Bronchial epithelial cell (primary cell): ENCODE results near the gene MACC1. TPM values are rescaled to one million over a fixed set of nuclear protein-coding genes. Genes with fewer than 3 reads are reported as not detected.

Source experiments
- DNase-seq: peaks from one replicate; pipeline ENCODE4 v3.0.0-alpha.2; 2010; ENCODE audit warnings: low read depth
- FAIRE-seq: peaks from 2 replicates; lab custom pipeline; 2011; peaks lifted over from hg19 to GRCh38; lab: Jason Lieb, UNC
- H3K27me3 ChIP-seq: 2 replicates; pipeline ENCODE4 v1.5.1; 2011; ENCODE audit warnings: low read length; ENCODE audit not compliant: control insufficient read depth, insufficient read depth
- H3K36me3 ChIP-seq: 2 replicates; pipeline ENCODE4 v1.5.1; 2011; ENCODE audit warnings: low read length; ENCODE audit not compliant: control insufficient read depth, insufficient read depth
- H3K4me3 ChIP-seq: 2 replicates; pipeline ENCODE4 v1.5.1; 2011; ENCODE audit warnings: mild to moderate bottlenecking, low read depth, low read length, control low read depth
- total RNA-seq: library from RNA; depleted of rRNA; stranded (reverse); fragments of >200 nt; gene quantifications from 2 replicates; pipeline ENCODE4 v1.2.1, GENCODE V29; 2014
- TF ChIP-seq, protein P1 (sequence below): IDR thresholded peaks from 2 replicates; pipeline ENCODE4 v1.5.1; 2011; ENCODE audit warnings: mild to moderate bottlenecking, moderate library complexity, low read length, control low read depth, inconsistent platforms; ENCODE audit not compliant: insufficient read depth, severe bottlenecking

The MACC1 gene
- total RNA-seq, 1 donor from 2014 or later: 15.5 TPM

DNA sequence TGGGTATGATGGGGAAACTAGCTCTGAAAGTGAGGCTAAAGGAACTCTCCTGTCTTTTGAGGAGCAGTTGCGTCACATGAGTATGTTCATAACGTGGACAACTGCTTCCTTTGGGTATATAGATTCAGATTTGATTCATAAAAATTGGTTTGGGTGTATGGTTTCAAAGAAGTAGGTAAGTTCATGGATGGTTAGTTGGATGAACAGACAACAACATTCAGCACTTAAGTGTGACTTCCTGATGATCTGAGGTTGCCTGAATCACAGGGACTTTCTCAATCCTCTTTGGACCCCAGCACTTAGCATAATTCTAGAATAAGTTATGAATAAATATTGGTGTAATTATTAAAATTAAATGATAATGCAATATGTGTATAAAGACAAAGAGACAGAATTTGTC, 43.4 kb downstream of the MACC1 start:
- no peak overlapping the region for H3K4me3 ChIP-seq
- no peaks in the 10 kb centered on the region for H3K27me3 ChIP-seq
- FAIRE-seq: no peak
- TF ChIP-seq, protein P1, sequence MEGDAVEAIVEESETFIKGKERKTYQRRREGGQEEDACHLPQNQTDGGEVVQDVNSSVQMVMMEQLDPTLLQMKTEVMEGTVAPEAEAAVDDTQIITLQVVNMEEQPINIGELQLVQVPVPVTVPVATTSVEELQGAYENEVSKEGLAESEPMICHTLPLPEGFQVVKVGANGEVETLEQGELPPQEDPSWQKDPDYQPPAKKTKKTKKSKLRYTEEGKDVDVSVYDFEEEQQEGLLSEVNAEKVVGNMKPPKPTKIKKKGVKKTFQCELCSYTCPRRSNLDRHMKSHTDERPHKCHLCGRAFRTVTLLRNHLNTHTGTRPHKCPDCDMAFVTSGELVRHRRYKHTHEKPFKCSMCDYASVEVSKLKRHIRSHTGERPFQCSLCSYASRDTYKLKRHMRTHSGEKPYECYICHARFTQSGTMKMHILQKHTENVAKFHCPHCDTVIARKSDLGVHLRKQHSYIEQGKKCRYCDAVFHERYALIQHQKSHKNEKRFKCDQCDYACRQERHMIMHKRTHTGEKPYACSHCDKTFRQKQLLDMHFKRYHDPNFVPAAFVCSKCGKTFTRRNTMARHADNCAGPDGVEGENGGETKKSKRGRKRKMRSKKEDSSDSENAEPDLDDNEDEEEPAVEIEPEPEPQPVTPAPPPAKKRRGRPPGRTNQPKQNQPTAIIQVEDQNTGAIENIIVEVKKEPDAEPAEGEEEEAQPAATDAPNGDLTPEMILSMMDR: no peak
- no peak for DNase-seq
- no peaks in the 10 kb centered on the region for H3K36me3 ChIP-seq

DNA sequence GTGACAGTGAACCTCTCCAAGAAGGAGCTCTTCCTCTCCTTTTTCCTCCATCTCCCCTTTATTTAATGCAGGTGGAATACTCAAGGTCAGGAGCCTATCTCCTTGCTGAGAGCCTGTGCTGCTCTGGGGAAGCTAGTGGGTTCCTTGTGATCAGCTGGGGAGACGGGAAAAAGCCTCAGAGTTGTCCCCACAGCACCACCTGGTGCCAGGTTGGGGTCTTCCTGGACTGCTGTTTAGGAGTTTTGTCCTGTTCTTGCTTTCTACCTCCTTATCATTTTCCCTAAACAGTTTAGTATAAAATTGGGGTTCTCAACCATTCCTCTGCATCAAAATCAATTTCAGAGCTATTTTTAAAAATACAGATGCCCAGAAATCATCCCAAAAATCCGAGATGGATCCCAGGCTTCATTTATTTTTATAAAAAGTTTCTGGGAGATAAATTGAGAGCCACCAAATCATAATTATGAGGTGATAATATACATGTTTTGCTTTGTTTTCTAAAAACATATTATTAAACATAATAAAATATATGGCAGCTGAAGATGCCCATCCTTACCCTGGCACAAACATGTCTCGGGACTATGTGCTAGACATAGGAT, 44.3 kb downstream of the MACC1 start:
- DNase-seq: peak; percentile 54
- H3K4me3 ChIP-seq: no peak overlapping the region
- no peaks in the 10 kb centered on the region for H3K27me3 ChIP-seq
- TF ChIP-seq, protein P1: peak; percentile 71
- H3K36me3 ChIP-seq: no peaks in the 10 kb centered on the region
- no peak for FAIRE-seq

DNA sequence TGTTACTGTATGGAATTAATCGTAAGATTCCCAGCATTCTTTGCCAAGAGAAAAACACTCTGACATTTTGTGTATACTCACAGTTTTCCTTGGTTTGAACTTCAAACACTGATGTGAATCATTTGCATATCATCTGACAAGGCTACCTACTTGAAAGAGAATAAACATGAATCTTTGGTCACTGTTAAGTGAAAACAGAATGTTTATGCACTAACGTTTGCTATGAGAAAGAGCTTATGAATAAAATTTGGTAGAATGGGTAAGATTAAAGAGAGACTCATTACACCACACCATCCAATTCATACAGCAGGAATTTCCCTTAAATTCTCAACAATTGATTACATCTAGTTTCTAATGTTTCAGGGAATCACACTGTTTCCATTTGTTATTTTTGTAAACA, 46.6 kb downstream of the MACC1 start:
- Histone ChIP-seq H3K27me3 (no peaks in the 10 kb centered on the region), H3K36me3 (no peaks in the 10 kb centered on the region), H3K4me3 (no peak overlapping the region)
- FAIRE-seq: no peak
- TF ChIP-seq, protein P1: no peak
- DNase-seq: no peak

DNA sequence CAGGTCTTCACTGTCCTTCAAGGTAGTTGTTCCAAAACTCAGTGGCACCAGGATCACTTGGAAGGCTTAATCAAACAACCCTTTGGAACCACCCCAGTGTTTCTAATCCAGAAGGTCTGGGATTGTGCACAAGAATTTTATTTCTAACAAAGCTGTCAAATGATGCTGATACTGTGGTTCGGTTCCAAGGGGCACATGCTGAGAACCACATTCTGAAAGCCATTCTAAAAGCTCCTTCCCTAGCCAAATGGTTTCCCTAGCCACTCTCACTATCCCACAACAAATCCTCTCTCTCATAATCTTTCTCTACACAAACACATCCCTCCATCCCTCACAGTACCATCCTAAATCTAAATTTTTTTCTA, 52.1 kb downstream of the MACC1 start:
- Histone ChIP-seq H3K36me3 (no peaks in the 10 kb centered on the region), H3K4me3 (no peak overlapping the region), H3K27me3 (no peaks in the 10 kb centered on the region)
- TF ChIP-seq, protein P1: no peak
- DNase-seq (no peak), FAIRE-seq (no peak)

DNA sequence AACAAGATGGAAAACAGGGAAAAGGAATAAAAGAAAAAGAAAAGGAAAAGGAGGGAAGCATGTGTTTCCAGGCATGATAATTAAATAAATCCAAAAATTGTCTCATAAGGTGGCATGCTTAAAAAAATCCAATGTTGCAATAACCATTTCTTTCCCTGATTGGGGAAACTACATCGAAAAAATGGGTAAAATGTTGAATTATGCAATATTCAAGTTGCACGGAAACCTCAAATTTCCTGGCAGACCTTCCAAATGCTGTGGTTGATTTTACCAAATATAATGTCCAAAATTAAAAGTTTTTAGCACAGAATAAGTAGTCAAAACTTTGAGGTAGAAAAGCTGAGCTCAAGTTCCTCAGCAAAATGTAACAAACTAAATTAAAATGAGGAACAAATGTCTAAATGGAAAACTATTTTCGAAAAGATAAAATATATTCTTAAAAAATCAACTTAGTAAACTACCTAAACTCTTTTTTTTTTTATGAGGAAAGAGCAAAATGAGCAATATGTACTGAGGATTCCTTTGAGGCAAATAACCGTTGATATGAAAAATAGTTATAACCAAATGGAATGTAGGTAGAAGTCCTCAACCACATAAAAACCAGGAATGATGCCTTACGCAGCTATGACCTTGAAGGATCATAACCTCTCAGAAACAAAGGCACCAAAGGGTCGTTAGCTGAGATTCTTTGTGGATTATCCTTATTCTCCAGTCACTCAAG, 52.6 kb downstream of the MACC1 start:
- DNase-seq (no peak), FAIRE-seq (peak; percentile 43)
- TF ChIP-seq, protein P1: no peak
- H3K36me3 ChIP-seq: no peaks in the 10 kb centered on the region
- no peaks in the 10 kb centered on the region for H3K27me3 ChIP-seq
- H3K4me3 ChIP-seq: no peak overlapping the region
